Measurements from ENCODE around the gene KCNG4. TPM values are rescaled to one million over a fixed set of nuclear protein-coding genes. Genes with fewer than 3 reads are reported as not detected.

The KCNG4 gene
- total RNA-seq, 1 donor from 2014 or later, result not detected

DNA sequence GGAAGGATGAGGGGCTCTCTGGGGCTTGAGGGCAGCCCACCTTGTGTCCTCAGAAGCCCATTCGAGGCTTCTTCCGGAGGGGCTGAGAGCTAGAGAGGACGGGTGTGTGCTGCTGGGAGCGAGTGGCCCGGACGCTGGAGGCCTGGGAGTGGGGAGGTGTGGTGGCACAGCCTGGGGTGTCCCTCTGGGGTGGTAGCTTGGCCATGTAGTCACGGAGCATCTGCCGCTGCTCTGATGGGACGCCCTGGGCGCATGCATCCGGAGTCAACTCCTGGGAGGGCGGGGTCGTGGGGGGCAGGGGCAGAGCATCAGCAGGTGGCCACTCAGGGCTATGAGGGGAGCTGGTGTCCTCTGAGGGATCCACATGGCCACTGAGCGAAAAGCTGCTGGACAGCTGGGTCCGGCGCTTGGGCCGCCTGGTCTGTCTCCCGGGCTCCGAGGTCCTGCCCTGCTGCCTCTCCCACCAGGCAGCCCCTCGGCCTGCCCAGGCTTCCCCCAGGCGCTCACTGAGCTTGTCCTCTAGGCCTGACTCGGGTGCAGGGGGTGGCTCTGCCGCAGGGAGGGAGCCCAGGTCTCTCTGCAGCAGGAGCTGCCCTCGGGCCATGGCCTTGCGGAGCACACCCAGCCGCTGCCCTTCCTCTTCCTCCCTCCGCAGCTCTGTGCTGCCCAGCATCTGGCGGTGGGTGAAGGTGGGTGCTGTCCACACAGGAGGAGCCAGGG, 60.8 kb downstream of the KCNG4 start:
- no peak for ATAC-seq
- intact Hi-C loops (cut with DNase I), result loop anchor here (5.0 kb wide), 1 partner anchor 212 kb away; the partner anchor contains the start of gene NECAB2
- peak; percentile 62 for DNase-seq (ENCODE audit: missing footprints)

DNA sequence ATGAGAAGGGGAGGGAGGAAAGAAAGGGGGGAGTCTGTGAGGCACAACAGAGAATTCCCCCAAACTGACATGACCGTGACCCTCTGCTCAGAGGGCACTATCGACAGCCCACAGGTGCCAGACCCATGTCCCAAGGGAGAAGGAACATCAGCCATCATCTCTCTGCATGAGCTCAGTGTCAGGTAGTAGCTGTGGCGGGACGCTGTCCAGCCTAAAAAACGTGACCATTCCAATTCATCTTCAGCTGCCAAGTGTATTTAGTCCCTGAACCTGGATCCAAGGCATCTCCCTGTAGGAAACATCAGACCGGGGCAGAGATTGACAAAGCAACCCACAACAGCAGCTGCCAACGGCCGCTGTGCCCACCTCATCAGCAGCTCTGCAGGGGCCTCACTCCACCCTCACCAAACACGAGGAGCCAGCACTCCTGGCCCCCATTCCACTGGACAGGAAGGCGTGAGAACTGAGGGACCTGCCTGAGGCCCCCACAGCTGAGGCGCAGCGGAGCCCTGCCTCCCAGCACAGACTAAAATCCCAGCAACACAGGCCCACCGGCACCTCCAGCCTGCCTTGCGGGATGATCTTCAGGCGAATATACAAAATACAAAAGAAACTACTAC, 61.6 kb downstream of the KCNG4 start:
- ATAC-seq, result peak; percentile 21
- DNase-seq (ENCODE audit: missing footprints), result peak; percentile 56
- intact Hi-C loops (cut with DNase I), result loop anchor here (5.0 kb wide), 1 partner anchor 211 kb away; the partner anchor contains the start of gene NECAB2

- no peak for ATAC-seq
- DNase-seq (ENCODE audit: missing footprints), result peak; percentile 34
- intact Hi-C loops (cut with DNase I), result loop anchor here (2.0 to 5.0 kb wide), 2 partner anchors 33 to 210 kb away; partner anchors contain the start of genes DNAAF1, HSDL1 and NECAB2
Measured at GRCh38 chr16:84177741-84178073, 62.1 kb downstream of the KCNG4 start.

- intact Hi-C loops (cut with DNase I), result loop anchor here (2.0 to 5.0 kb wide), 2 partner anchors 32 to 209 kb away; partner anchors contain the start of genes DNAAF1, HSDL1 and NECAB2
- no peak for ATAC-seq
- DNase-seq (ENCODE audit: missing footprints), result peak; percentile 64
Measured at GRCh38 chr16:84176192-84177053, 63.4 kb downstream of the KCNG4 start.

DNA sequence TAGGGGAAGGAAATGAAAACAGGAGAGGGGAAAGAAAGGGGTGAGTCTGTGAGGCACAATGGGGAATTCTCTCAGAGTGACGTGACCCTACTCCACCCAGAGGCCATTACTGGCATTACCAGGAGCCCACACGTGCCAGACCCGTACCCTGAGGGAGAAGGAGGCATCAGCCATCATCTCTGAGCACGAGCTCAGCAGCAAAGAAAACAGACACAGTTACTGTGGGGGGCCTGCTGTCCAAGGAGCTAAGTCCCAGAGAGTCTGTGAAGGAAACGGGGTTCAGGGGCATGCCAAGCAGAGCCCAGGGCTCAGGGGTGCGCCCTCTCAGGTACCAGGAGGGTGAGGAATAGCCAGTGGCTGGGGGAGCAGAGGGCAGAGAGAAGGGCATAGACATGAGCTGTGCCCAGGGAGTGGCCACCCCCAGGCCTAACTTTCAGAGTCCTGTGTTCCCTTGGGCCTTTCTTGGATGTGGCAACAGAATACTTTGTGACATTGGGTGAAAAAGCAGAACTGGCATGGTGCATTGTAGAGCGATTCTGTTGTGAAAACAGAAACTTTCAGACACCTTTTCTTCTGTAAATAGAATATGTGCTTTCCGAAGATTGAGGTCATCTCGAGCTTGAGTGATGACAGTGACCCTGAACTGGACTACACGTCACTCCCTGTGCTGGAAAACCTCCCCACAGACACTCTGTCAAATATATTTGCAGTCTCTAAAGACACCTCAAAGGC, 64.3 kb downstream of the KCNG4 start:
- intact Hi-C loops (cut with DNase I), result loop anchor here (2.0 to 5.0 kb wide), 2 partner anchors 31 to 208 kb away; partner anchors contain the start of genes DNAAF1, HSDL1 and NECAB2
- DNase-seq (ENCODE audit: missing footprints) (peak; percentile 64), ATAC-seq (peak; percentile 41)

- DNase-seq (ENCODE audit: missing footprints) (no peak), ATAC-seq (no peak)
- intact Hi-C loops (cut with DNase I), result no loop called here
Measured at GRCh38 chr16:84174396-84174795, 65.4 kb downstream of the KCNG4 start.

GRCh38 chr16:84169765-84170310, 70.0 kb downstream of the KCNG4 start:
- ATAC-seq (no peak), DNase-seq (ENCODE audit: missing footprints) (peak; percentile 13)
- intact Hi-C loops (cut with DNase I), result no loop called here

Other genes with a start within 250 kb of the KCNG4 start
- gene SLC38A8, start 197.2 kb downstream of the KCNG4 start, total RNA-seq, result 3.1 TPM
- gene MBTPS1, start 123.1 kb downstream of the KCNG4 start, total RNA-seq, result 70.2 TPM
- 24.1 TPM for gene HSDL1, start 94.8 kb downstream of the KCNG4 start, total RNA-seq
- gene DNAAF1, start 94.7 kb downstream of the KCNG4 start, total RNA-seq, result not detected
- gene TAF1C, start 53.0 kb downstream of the KCNG4 start, total RNA-seq, result 26.5 TPM
- not detected for gene ADAD2, start 48.9 kb downstream of the KCNG4 start, total RNA-seq
- 1.5 TPM for gene WFDC1, start 54.9 kb upstream of the KCNG4 start, total RNA-seq
- gene ATP2C2, start 128.5 kb upstream of the KCNG4 start, total RNA-seq, result not detected

All from Right ventricle myocardium inferior (tissue), 1 donor.